ENCODE results near the gene MTX1.

The MTX1 gene

GRCh38 chr1:155174324-155175280, 33.9 kb upstream of the MTX1 start:
- DNase-seq, result peak; percentile 74

- no peak for DNase-seq
These were observed 33.1 kb upstream of the MTX1 start for GRCh38 chr1:155175281-155175926.

GRCh38 chr1:155175927-155176371, 32.5 kb upstream of the MTX1 start:
- DNase-seq, result no peak

GRCh38 chr1:155176544-155177071, 31.9 kb upstream of the MTX1 start:
- peak; percentile 86 for DNase-seq

DNA sequence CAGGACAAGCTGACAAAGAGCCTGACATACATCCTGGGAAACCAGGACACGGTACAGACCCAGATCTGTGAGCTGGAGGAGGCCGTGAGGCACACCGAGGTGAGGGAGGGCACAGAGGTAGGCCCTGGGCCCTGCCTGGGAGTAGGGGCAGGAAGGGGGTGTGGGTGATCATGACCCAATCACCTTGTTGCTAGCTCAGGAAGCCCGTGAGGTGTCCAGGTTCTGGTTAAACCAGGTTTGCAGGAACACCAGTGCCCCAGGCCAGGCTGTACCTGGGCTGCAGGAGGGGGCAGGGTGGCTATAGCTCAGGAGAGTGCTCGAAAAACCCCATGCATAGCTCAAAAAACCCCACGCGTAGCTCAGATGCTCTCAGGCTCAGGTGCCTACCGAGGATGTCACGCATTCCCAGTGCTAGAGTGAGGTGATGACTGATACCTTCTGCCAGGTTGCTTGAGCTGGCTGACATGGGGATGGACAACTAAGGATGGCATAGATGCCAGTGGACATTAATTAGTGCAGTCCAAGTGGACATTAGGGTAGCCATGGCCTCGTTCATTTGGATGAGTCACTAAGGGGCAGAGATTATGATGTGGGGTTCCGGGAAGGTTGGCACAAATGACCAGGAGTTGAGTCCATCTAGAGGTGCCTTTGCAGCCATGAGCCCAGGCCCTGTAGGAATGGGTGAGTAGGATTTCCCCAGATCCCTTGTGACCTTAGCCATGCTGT, 31.1 kb upstream of the MTX1 start:
- no peak for DNase-seq

- no peak for DNase-seq
These were observed 30.6 kb upstream of the MTX1 start for GRCh38 chr1:155177918-155178281.

- no peak for DNase-seq
These were observed 29.9 kb upstream of the MTX1 start for GRCh38 chr1:155178441-155179111.

DNA sequence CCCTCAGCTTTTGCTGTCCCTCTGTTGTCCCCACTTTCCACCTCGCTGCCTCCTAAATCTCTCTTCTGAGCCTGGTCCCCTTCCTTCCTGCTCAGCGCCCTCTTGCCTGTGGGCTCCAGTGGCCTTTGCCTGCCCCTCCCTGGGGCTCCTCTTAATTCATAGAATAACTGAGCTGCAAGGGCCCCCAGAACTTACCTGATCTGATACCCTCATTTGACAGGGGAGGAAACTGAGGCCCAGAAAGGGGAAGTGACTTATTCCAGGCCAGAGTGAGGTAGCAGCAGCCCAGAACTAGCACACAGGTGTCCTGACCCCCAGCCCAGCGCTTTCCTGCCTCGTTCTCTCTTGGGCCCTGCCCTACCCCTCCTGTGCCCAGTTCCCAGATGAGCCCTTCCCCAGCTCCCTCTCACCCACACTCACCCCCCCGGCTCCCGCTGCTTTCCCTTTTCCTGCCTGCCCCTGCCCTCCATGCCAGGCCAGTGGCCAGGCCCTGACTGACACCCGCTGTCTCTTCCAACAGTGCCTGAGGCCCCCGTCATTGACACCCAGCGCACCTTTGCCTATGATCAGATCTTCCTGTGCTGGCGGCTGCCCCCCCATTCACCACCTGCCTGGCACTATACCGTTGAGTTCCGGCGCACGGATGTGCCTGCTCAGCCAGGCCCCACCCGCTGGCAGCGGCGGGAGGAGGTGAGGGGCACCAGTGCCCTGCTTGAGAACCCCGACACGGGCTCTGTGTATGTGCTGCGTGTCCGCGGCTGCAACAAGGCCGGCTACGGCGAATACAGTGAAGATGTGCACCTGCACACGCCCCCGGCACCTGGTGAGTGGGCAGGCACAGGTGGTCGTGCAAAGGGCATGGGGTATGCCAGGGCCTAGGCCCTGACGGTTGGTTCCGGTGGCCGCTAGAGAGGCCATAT, 29.1 kb upstream of the MTX1 start:
- DNase-seq, result no peak

- no peak for DNase-seq
These were observed 27.0 kb upstream of the MTX1 start for GRCh38 chr1:155181371-155182051.

DNA sequence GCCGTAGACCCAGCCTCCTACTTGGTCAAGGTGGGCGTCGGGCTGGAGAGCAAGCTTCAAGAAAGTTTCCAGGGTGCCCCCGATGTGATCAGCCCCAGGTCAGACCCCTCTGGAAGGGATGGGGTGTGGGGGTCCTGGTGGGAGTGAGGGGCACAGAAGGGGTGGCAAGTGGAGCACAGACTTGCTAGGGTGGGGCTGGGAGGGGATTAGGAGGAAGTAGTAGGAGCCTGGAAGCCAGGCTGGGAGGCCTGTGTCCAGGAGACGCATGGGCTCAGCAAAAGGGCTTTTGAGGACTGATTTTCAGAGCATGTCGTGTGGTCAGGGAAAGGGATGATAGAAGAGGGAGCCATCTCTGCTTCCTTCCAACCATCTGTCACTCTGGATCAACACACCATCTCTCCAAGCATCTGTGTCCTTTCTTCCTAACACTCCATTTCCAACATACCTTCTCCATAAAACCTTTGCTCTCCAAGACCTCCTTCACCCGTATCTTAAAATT, 26.4 kb upstream of the MTX1 start:
- DNase-seq, result no peak

- no peak for DNase-seq
These were observed 24.7 kb upstream of the MTX1 start for GRCh38 chr1:155183775-155184221.

DNA sequence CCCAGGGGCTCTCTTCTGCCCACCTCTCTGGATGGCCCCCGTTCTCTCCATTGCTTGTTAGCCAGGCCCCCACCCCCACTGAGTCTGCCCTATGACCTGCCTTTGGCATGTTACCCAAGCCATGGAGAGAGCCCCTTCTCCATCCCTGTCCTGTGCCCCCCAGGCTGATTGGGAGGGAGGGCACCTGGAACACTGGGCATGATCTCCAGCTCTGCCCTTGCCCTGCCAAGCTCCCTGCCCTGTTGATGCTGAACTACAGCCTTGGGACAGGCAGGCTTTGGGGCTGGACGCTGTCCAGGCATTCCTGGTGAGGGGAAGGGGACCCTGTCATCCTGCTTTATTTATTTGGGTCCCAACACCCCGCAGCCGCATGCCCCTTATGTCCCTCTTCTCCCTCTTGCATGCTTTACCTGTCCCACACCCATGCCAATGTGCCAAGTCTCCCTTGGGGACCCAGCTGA, 24.1 kb upstream of the MTX1 start:
- no peak for DNase-seq

GRCh38 chr1:155184835-155185782, 23.4 kb upstream of the MTX1 start:
- DNase-seq, result no peak

GRCh38 chr1:155185783-155186066, 22.8 kb upstream of the MTX1 start:
- DNase-seq, result no peak

DNA sequence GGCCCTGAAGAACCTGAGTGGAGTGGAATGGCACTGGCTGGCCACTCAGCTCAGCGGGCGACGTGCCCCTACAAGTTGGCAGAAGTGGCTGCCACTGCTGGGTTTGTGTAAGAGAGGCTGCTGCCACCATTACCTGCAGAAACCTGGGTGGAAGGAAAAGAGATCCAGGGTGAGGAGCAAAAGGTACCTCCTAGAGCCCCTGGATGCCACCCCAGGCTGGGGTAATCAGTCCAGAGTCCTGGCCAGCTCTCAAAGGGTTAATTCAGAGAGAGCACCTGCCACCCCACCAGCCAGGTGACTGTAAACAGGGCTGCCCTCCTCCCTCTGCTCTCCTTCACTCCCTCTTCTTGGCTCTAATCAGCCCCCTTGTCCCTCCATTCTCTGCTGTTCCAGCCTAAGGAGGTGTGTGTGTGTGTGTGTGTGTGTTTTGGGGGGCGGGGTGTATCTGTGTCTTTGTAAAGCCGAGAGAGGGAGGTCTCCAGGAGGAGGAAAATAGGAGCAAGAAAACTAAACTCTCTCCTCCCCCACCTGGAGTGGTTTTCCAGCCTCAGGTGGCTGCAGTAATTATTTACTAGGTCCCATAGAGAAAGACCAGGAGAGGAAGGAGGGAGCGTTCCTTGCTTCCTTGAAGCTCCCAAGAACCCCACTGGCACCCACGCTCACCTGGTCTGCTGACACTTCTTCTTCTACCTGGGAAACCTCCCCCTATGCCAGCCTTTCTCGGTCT, 22.3 kb upstream of the MTX1 start:
- no peak for DNase-seq

- no peak for DNase-seq
These were observed 21.6 kb upstream of the MTX1 start for GRCh38 chr1:155186794-155187455.

GRCh38 chr1:155187456-155187891, 21.0 kb upstream of the MTX1 start:
- DNase-seq, result no peak

DNA sequence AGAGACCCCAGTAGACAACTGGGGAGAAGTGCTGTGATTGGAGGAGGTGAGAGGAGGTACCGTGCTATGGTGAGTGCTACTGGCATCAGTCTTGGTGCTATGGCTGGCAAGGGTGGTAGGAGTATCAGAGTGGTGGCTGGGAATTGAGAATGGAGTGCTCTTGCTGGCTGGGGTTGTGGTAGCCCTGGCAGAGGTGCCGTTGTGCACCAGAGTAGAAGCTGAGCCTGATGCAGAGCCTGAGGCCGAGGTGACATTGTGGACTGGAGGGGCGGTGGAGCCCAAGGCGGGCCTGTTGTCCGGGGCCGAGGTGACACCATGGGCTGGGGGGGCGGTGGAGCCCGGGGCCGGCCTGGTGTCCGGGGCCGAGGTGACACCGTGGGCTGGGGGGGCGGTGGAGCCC, 20.2 kb upstream of the MTX1 start:
- no peak for DNase-seq
